ENCODE data around the gene SIPA1L3.

Gene SIPA1L3

DNA sequence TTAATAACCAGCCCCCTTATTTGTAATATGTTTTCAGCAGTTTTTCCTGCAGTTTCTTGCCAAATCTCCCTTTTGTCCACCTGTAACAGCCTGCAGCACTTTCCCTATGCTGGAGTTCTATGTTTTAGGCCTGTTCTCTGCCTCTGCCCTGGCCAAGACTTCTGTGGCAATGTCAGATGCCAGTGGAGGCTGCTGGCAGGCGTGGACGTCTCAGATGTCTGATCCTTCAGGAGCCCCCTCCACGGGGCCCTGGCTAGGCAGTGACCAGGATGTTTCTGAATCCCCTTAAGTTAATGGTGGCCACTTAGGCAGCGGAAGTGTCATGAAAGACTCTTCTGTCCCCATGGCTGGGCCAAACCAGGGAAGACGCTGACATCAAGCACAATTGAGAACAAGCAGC lies 40.8 kb downstream of the SIPA1L3 start:
- no peak for DNase-seq

DNA sequence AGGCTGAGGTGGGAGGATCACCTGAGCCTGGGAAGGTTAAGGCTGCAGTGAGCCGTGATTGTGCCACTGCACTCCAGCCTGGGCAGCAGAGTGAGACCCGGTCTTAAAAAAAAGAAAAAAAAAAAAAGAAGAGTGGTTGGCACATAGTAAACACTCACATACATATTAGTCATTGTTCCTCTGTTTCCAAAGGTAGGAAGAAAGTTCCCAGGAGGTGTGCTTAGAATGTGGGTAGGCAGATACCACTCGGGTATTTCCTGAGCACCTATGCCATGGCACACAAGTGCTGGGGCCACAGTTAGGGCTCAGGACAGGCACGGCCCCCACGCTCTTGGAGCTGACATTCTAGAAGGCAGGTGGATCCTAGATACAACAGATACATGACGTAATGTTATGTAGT lies 41.4 kb downstream of the SIPA1L3 start:
- no peak for DNase-seq

DNA sequence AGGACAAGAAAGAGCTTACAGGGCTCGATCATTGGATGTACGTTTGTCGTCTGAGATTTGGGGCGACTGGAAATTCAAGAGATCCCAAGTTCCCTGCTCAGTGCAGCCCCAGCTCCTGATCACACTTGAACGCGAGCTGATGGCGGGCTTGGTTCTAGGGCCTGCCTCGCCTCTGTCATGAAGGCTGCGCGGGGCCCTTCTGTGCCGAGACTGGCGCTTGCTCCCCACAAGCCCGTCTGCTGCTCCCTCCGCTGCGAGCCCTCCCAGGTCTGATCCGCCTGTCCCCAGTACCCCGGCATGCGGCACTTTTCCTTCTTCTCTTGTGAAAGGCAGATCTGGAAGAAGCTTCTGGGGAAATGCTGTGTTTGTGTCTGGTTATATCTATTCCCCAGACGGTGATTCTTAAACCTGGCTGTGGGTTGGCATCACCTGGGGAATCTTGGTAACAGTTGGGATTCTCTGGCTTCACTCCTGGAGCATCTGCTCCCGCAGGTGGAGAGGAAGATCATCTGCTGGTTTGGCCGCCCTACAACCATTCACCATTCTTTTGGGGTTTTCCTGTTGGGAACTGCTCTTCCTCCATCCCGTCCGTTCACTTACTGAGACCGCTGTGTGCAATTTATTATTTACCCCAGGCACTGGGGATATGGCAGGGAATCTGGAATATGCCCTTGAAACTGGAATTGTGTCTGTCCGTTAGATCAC lies 43.6 kb downstream of the SIPA1L3 start:
- DNase-seq, result no peak

DNA sequence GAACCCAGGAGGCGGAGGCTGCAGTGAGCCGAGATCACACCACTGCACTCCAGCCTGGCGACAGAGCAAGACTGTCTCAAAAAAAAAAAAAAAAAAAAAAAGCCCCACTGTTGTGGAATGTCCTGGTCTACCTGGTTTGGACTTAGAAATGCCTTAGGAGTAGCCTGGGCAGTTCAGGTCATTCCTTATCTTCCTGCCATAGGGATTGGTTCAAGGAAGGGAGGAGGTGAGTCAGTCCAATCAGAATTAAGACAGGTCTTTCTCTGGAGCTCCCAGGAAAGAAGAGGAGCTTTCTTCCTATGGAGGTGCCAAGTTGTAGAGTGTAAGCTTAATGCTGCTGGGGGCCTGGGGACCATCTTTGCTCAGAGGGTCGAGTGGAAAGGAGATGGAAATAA lies 44.8 kb downstream of the SIPA1L3 start:
- no peak for DNase-seq

DNA sequence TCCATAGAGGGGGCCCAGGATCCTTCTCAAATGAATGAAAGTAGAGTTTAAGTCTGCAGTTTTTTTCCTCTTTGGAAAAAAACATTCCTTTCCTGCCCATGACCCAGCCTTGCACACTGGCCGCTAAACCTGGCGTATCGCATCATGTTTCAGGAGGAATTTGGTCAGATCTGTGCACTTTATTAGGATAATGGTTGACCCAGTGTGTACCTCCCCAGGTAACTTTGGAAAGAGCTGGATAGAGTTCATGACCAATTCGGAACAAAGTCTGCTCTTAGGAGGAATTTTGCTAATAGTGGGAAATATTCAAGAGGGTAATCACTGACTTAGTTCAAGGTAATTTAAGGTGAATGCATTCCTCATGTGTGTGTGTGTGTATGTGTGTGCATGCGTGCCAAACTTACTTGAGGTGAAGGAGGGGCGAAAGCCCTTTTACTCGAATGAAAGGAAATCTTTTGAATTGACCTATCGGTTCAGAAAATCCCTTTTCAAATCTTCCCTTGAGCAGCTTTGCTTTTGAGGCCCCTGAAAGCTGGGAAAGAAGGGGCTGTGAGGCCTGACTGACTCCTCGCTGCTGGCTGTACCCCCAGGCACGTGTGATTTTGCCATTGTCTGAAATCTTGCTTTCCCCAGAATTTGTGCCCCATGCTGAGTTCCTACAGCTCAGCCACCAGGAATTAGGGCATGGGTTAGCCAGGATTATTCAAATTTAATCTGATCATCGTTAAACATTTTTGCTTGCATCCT lies 46.3 kb downstream of the SIPA1L3 start:
- DNase-seq, result no peak

DNA sequence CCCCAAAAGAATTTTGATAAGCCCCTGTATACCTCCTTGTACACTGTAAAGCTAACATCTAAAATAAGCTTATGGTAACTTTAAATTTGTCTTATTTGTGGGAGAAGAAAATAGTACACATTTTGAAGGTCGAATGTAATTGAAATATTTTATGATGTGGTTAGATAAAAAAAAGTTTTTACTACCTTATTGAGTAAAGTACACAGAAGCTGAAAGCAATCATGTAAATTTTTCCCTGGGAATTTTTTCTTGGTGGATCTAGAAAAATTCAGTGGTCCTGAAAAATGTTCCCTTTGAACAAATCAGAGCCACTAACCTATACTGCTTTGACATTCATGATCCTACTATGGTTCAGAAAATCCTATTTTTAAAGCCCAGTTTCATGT lies 46.9 kb downstream of the SIPA1L3 start:
- no peak for DNase-seq

DNA sequence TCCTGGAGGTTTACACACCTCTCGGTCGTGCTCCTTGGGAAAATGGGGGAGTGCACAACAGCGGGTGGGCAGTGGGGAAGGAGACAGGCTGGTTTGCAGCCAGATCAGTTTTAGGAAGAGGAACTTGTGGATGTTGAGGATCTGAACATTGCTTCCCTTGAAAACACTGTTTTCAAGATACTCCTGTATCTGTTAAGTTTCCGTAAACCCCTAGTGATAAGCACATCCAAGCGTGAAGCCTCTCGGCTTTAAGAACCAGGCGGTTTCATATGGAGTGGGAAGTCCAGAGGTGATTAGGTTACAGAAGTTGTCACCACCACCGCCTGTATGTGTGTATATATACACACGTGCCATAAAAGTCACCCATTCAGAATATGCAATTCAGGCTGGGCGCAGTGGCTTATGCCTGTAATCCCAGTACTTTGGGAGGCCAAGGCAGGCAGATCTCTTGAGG lies 47.4 kb downstream of the SIPA1L3 start:
- no peak for DNase-seq

DNA sequence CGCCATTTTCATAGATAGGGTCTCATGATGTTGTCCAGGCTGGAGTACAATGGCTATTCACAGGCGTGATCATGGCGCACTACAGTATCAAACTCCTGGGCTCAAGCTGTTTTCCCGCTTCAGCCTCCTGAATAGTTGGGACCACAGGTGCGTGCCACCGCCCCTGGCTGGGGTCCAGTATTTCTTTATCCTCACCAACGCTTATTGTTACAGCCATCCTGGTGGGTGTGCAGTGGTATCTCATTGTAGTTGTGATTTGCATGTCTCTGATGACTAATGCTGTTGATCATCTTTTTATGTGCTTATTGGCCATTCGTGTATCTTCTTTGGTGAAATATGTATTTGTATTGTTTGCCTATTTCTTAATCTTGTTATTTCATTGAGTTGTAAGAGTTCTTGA lies 49.0 kb downstream of the SIPA1L3 start:
- no peak for DNase-seq

DNA sequence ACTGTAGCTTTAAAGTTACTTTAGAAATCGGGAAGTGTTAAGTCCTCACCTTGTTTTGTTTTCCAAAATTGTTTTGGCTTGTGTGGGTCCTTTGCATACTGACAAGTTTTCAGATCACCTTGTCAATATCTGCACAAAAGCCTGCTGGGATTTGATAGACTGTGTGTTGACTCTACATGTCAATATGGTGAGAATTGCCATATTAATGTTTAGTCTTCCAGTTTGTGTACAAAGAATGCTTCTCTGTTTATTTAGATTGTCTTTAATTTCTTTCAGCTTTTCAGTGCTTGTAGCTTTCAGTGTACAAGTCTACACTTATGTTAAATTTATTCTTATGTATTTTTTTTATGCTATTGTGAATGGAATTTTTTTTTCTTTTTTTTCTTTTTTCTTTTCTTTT lies 50.2 kb downstream of the SIPA1L3 start:
- DNase-seq, result no peak

DNA sequence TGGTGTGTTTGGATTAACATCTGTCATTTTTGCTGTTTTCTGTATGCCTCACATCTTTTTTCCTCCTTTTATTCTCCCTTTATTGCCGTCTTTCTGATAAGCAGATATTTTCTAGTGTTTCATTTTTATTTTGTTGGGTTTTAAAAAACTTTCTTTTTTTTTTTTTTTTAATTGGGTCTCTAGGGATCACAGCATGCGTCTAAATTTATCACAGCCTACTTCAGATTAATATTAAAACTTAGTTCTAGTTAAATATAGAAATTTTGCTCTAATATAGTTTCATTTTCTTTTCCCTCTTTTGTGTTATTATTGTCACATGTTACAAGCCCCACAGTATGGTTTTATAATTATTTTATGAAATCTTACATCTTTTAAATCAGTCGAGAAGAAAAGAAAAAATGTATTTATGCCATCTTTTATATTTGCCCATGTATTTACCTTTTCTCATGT lies 52.7 kb downstream of the SIPA1L3 start:
- no peak for DNase-seq

DNA sequence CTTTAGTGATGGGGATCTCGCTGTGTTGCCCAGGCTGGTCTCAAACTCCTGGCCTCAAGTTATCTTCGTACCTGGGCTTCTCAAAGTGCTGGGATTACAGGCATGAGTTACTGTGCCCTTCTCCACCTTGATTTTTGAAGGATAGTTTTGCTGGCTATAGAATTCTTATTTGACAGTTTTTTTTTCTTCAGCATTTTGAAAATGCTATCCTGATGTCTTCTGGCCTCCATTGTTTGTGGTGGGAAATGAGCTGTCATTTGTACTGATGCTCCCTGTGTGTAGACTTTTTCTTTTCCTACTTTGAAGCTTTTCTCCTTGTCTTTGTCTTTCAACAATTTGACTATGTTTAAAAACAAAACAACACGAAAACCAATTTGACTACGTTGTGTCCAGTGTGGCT lies 54.2 kb downstream of the SIPA1L3 start:
- no peak for DNase-seq

DNA sequence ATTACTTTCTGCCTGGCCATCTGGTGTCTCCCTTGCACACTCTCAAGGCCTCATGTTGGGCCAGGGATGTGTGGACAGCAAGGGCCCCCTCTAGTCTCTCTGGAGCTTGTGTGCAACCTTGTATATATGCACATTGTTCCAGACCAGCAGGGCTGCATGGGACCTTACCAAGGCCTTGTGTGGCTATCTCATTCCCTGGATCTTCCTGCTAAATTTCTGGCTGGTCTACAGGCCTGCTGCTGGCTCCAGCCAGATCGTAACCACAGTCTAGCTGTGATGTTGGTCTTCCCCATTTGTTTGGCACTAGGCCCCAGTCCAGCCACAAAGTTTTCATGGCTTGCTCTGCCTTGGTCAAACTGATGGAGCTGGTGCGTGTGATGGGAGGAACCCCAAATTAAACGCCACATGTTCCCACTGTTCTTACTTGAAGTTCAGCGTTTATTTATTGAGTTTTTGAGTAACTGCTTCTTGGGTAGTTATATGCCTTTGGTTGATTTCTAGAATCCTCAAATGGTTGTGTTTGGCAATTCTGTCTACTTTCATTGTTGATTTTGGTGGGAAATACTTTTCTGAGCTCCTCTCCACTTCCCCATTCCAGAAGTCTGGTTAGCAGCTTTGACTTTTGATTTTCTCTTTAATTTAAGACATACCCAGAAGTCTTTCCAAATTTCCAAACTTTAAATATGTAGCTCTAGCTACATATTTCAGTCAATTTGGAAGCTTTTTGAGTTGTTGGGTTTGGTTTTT lies 56.4 kb downstream of the SIPA1L3 start:
- peak; percentile 5 for DNase-seq

DNA sequence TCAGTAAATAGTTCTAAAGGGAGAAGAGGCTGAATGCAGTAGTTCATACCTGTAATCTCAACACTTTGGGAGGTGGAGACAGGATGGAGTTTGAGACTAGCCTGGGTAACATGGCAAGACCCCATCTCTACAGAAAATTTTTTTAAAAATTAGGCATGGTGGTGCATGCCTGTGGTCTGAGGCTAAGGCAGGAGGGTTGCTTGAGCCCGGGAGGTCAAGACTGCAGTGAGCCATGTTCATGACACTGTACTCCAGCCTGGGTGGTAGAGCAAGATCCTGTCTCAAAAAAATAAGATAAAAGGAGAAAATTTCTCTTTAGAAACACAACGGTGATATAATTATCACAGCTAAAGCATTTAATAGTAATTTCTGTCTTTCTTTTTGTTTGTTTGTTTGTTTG lies 57.1 kb downstream of the SIPA1L3 start:
- DNase-seq, result no peak

DNA sequence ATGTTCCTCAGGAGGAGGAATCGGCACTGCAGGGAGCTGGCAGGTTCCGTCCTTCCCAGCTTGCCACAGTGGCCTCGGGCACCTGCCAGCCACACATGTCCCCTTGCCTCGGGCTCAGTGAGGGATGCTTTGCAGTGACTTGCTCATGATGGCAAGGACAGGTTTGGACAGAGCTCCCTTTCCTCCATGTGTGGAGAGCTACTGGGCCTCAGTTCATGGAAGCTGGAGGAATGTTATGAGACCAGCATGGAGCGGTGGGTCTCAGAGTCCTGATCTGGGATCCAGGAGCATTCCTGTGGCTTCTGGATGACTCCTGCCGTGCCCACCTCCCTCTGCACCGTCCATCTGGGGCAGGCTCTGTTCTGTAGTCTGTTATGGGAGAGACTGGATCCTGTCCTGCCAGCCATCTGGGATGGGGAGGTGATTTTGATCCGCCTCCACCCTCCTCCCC lies 59.2 kb downstream of the SIPA1L3 start:
- DNase-seq, result no peak

DNA sequence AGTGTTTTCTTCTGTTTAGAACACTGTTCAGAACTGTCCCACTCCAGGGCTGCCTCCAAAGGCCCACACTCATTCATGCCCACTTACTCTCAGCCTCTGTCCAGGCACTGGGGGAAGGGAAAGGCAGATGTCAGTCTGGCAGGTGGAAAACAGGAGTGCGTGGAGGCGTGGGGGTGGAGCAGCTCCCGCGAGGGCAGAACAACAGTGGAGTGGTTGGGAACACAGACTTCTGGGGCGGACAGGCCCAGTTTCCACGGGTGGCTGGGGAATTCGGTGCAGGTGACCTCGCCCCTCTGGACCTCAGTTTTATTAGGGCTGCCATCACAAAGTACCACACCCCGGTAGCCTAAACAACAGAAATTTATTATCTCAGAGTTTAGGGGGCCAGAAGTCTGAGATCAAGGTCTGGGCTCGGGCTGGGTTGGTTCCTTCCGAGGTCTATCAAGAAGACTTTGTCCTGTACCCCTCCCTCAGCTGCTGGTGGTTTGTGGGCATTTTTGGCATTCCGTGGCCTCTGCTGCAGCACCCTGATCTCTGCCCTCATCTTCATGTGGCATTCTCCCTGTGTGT lies 59.7 kb downstream of the SIPA1L3 start:
- DNase-seq, result no peak

DNA sequence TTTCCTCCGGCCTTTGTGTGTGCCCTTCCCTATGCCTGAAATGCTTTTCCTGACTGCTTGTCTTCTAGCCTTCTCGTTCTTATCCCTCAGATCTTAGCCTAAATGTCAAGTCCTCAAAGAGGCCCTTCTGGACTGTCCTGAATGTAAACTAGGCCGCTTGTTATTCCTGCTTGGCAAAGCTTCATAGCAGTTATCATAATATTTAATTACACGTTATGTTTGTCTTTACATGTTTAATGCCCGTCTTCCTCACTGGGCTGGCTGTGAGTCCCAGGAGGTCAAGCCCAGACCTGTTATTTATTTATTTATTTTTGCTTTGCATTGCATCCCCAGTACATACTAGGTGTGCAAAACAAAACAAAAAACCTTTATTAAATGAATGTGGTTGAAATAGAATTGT lies 62.7 kb downstream of the SIPA1L3 start:
- DNase-seq, result no peak

DNA sequence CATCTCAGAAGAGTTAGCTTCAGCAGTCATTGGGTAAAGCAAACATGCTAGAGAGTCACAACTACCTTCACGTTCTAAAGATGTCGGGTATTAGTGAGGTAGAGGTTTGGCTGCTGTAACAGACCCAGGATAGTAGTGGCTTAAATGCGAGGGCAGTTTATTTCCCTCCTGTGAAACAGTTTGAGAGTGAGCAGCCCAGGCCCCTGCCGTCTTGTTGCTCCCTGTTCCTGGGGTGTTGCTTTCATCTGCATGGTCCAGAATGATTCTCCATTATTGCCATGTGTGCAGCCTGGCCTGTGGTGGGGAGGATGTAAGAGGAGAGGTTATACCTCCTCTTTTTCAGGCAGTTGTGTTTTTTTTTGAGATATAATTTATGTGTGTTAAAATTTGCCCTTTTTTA lies 63.7 kb downstream of the SIPA1L3 start:
- no peak for DNase-seq

DNA sequence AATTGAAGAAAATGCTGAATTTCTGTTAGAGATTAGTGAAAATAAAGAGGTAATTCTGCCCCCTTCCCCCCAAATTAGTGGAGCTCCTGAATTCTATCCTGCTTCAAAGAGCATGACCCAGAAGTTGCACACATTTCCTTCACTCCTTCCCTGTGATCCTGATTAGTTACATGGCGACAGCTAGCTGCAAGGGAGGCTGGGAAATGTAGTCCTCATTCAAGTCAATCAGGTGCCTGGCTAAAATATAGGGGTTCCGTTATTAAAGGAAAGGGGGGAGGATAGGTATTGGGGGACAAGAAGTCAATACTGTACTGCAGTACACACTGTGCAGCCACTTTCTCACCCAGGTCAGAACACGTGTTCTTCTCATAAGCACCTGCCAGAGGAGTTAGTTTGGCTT lies 65.8 kb downstream of the SIPA1L3 start:
- no peak for DNase-seq

DNA sequence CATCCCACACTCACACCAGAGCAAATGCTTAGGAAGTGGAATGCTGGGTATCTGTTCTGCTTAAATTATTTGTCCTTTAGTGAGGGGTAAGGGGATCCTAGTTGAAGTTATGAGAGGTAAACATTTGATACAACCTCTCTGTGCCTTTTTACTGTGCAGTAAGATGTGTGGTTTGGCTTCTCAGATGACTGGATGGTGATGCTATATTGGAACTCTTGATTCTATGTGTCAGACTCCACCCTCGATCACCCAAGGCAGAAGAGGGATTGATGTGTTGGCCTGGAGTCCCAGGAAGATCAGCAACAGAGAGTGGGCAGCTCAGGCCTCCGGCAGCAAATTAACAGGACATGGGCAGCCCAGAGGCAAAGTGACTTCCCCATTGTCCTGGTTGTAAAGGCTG lies 66.7 kb downstream of the SIPA1L3 start:
- no peak for DNase-seq

DNA sequence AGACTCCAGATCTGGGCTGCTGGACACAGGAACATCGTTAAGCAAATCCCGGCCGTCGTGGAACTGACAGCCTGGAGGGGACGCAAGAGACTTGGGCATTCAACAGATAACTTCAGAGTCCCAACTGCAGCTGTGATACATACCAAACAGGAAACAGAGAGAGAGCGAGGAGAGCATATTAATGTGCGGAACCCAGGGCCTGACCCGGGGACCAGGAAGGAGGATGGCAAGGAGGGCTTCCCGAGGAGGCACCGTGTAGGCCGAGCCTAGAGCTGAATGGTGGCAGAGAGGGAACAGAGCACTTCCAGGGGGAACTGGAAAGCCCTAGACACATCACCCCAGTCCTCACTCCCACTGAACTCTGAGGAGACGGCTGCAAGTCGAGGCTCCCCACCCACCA lies 68.1 kb downstream of the SIPA1L3 start:
- DNase-seq, result no peak

DNA sequence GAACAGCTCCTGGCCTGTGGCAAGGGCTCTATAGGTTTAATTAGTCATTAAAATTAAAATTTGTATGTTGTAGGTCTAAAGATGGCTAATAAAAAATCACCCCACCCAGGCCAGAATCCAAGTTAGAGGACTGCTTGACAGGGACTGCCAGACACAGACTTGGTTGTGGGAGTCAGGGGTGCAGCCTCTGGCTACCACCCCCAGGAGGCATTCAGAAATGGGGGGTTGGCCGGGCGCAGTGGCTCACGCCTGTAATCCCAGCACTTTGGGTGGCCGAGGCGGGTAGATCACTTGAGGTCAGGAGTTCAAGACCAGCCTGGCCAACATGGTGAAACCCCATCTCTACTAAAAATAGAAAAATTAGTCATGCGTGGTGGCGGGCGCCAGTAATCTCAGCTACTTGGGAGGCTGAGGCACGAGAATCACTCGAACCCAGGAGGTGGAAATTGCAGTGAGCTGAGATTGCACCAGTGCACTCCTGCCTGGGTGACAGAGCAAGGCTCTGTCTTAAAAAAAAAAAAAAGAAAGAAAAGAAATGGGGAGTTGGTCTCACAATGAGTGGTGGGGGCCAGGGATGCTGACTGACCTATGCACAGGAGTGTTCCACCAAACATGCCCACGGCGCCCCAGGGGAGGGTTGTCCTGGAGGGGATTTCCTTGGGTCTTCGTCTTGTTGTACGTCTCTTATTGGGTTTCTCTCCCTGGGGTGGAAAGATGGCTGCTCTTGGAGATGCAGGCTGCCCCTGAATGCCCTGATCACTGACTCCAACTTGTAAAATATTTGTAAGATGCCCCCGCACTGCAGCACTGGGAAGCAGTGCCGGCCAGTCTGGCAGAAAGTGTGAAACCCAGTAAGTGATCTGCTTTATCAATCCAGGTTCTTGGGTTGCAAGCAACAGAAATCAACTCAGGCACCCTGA lies 68.8 kb downstream of the SIPA1L3 start:
- no peak for DNase-seq

DNA sequence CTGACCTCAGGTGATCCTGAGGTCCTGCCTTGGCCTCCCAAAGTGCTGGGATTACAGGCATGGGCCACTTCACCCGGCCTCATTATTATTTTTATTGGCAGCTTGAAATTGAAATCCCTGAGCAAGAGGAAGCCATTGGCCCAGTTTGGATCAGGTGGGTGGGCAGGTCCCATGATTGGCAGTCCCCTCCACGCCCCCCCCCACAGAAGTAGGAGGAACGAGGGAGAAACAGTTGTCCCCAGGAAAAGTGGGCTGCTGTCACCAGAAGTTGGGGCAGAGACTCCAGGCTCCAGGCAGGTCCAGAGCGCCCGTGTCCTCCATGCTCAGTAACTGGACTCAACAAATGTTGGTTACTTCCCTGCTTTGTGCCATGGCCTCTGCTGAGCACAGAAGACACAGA lies 70.4 kb downstream of the SIPA1L3 start:
- no peak for DNase-seq

All from inflammatory macrophage treated with lipopolysaccharide for 4 hours (primary cell).